Psoas muscle (tissue), 8 donors: ENCODE data around the gene GSTM4. TPM values are rescaled to one million over a fixed set of nuclear protein-coding genes. Genes with fewer than 3 reads are reported as not detected.

Source experiments
- ATAC-seq, 4 donors: fragments of 200-7000 bp; cut with Tn5 transposase; one replicate each; pipeline ENCODE4 v1.9.1; 2020; ENCODE audit warnings: moderate library complexity in 3 of 4, mild to moderate bottlenecking in 2 of 4
- DNase-seq, 2 donors: peaks; one replicate each; pipeline ENCODE4 v3.0.0-alpha.2; 2020
- H3K27ac ChIP-seq: fragments of 200-600 bp; one replicate; pipeline ENCODE4 v1.8.0; 2022
- H3K27me3 ChIP-seq, 3 donors: fragments of 200-600 bp in 1 of 3; one replicate each; pipeline versions ENCODE4 v1.6.1 to v1.8.0; 2013 to 2022; ENCODE audit warnings: low read length in 2 of 3, mild to moderate bottlenecking in 2 of 3, moderate library complexity in 1 of 3; ENCODE audit not compliant: insufficient read depth in 3 of 3
- H3K36me3 ChIP-seq, 2 donors: fragments of 200-600 bp in 1 of 2; one replicate each; pipeline versions ENCODE4 v1.6.1 to v1.8.0; 2013 to 2022; ENCODE audit warnings: low read depth in 1 of 2, mild to moderate bottlenecking in 1 of 2, moderate library complexity in 1 of 2; ENCODE audit not compliant: insufficient read depth in 1 of 2
- H3K4me1 ChIP-seq: fragments of 200-600 bp; one replicate; pipeline ENCODE4 v1.8.0; 2022
- H3K4me3 ChIP-seq: fragments of 200-600 bp; one replicate; pipeline ENCODE4 v1.8.0; 2022; ENCODE audit warnings: mild to moderate bottlenecking
- H3K9me3 ChIP-seq: fragments of 200-600 bp; one replicate; pipeline ENCODE4 v1.8.0; 2022
- CTCF ChIP-seq: fragments of 200-600 bp; IDR thresholded peaks from one replicate; pipeline ENCODE4 v1.8.0; 2022; ENCODE audit warnings: antibody characterized with exemption
- WGBS, 3 donors: extraction: QIAGEN DNeasy Blood & Tissue Kit; methylation state at CpG; one replicate each; pipeline versions ENCODE4 v1.1.6 to v1.1.7; 2013; 5-methylcytosine and 5-hydroxymethylcytosine counted together
- intact Hi-C, 2 donors: fragments of 100-400 bp; cut with DNase I; formaldehyde crosslinking; loops; one replicate each; pipeline versions ENCODE4 v1.11.0 to v1.14.2; 2022
- polyA plus RNA-seq, 3 donors: library from polyadenylated mRNA; stranded (reverse); fragments of 200-250 nt; gene quantifications; one replicate each; pipeline ENCODE4 v1.2.3, GENCODE V29; 2013
- total RNA-seq, 4 donors: library from RNA; stranded (reverse); fragmentation: NEBNext Ultra II Directional in 2 of 4; extraction: Animal tissue kit (Norgen Biotek cat#: 25700) in 2 of 4; gene quantifications; one replicate each; pipeline versions ENCODE4 v1.2.1 to v1.2.4, GENCODE V29; 2021 to 2023
- donor health status: healthy with polysubstance abuse.
- donor health status: DM: no; HTN: no; CAD: no; lungs with moderate emphysema.
- donor health status: Bipolar disorder and iron deficiency.
- donor health status: healthy.
- donor health status: DM: yes; HTN: yes; CAD: no.
- donor health status: DM: no; HTN: no; CAD: no.
- donor health status: DM: no; HTN: no; CAD: no.
- donor health status: DM: yes; HTN: yes; CAD: no.

Gene GSTM4
- total and polyA plus RNA-seq, 7 donors, result 26.0 to 56.2 (median 42.9) TPM

GRCh38 chr1:109627692-109628399, 28.1 kb upstream of the GSTM4 start:
- Histone ChIP-seq H3K4me3 (no peak overlapping the region), H3K4me1 (no peaks in the 10 kb centered on the region), H3K9me3 (no peaks in the 10 kb centered on the region), H3K27me3 (peaks cover 0 to 1% (median 0%) of the 10 kb centered on the region in 3 donors), H3K27ac (no peak overlapping the region), H3K36me3 (peaks cover 0 to 38% of the 10 kb centered on the region in 2 donors)
- 89 to 93% (median 92%) methylated on average over 23 of the region's 23 CpGs for WGBS, 3 donors
- TF ChIP-seq CTCF, result no peak
- intact Hi-C loops, result no loop called here
- DNase-seq, result no peak
- ATAC-seq, result no peak

GRCh38 chr1:109628540-109629321, 27.2 kb upstream of the GSTM4 start:
- Histone ChIP-seq H3K27ac (no peak overlapping the region), H3K4me3 (no peak overlapping the region), H3K9me3 (no peaks in the 10 kb centered on the region), H3K27me3 (peaks cover 0 to 1% (median 0%) of the 10 kb centered on the region in 3 donors), H3K36me3 (peaks cover 0 to 38% of the 10 kb centered on the region in 2 donors), H3K4me1 (no peaks in the 10 kb centered on the region)
- no peak for TF ChIP-seq CTCF
- DNase-seq, result no peak
- ATAC-seq, result no peak
- 89 to 94% (median 92%) methylated on average over 21 to 23 of the region's 23 CpGs for WGBS, 3 donors
- intact Hi-C loops, result no loop called here

- WGBS, 3 donors, result 89 to 94% (median 94%) methylated on average over 10 of the region's 10 CpGs
- Histone ChIP-seq H3K4me1 (no peaks in the 10 kb centered on the region), H3K27ac (no peak overlapping the region), H3K27me3 (no peaks in the 10 kb centered on the region), H3K9me3 (no peaks in the 10 kb centered on the region), H3K4me3 (no peak overlapping the region), H3K36me3 (peaks cover 0 to 38% of the 10 kb centered on the region in 2 donors)
- no peak for TF ChIP-seq CTCF
- DNase-seq (no peak), ATAC-seq (no peak)
- intact Hi-C loops, result loop anchor here in 1 of 2 donors (5.0 kb wide), 1 partner anchor 82 kb away; the partner anchor contains the start of gene GNAI3
Observed at GRCh38 chr1:109629372-109630030, 26.4 kb upstream of the GSTM4 start.

GRCh38 chr1:109630081-109630897, 25.6 kb upstream of the GSTM4 start:
- DNase-seq (no peak), ATAC-seq (peak in 1 of 4 donors; percentile 38)
- H3K9me3 ChIP-seq, result no peaks in the 10 kb centered on the region
- 80 to 83% (median 83%) methylated on average over 26 to 30 of the region's 30 CpGs for WGBS, 3 donors
- no peak overlapping the region for H3K4me3 ChIP-seq
- intact Hi-C loops, result loop anchor here in 1 of 2 donors (5.0 kb wide), 1 partner anchor 83 kb away; the partner anchor contains the start of gene GNAI3
- H3K4me1 ChIP-seq, result no peaks in the 10 kb centered on the region
- no peak for TF ChIP-seq CTCF
- H3K36me3 ChIP-seq, result peaks cover 0 to 38% of the 10 kb centered on the region in 2 donors
- H3K27me3 ChIP-seq, result no peaks in the 10 kb centered on the region
- no peak overlapping the region for H3K27ac ChIP-seq
